Osteocyte (in vitro differentiated cells): Measurements from ENCODE around the gene XDH. TPM values are rescaled to one million over a fixed set of nuclear protein-coding genes. Genes with fewer than 3 reads are reported as not detected.
A peak's percentile ranks its signal among the peaks of the same experiment; 100 is the strongest.

Source experiments
- DNase-seq: peaks from one replicate; pipeline ENCODE4 v3.0.0; 2021; ENCODE audit warnings: mixed read lengths; ENCODE audit not compliant: unreplicated experiment; ENCODE audit errors: extremely low spot score
- H3K27ac Mint-ChIP-seq: one replicate; pipeline ENCODE4 v1.8.0; 2021; ENCODE audit warnings: mild to moderate bottlenecking, mixed read lengths; ENCODE audit not compliant: unreplicated experiment
- H3K27me3 Mint-ChIP-seq: one replicate; pipeline ENCODE4 v1.8.0; 2021; ENCODE audit warnings: mixed read lengths; ENCODE audit not compliant: unreplicated experiment
- H3K36me3 Mint-ChIP-seq: one replicate; pipeline ENCODE4 v1.8.0; 2021; ENCODE audit warnings: mixed read lengths; ENCODE audit not compliant: unreplicated experiment
- H3K4me1 Mint-ChIP-seq: one replicate; pipeline ENCODE4 v1.8.0; 2021; ENCODE audit warnings: mixed read lengths; ENCODE audit not compliant: unreplicated experiment
- H3K4me3 Mint-ChIP-seq: one replicate; pipeline ENCODE4 v1.8.0; 2021; ENCODE audit warnings: mild to moderate bottlenecking, moderate library complexity, mixed read lengths; ENCODE audit not compliant: unreplicated experiment
- H3K9me3 Mint-ChIP-seq: one replicate; pipeline ENCODE4 v1.8.0; 2021; ENCODE audit warnings: mixed read lengths; ENCODE audit not compliant: unreplicated experiment
- total RNA-seq: library from RNA; stranded (reverse); gene quantifications from 2 replicates; pipeline ENCODE4 v1.2.1, GENCODE V29; 2021
- TF ChIP-seq, protein P1 (sequence below): fragments of 200-600 bp; sonication (generic); IDR thresholded peaks from 2 replicates; pipeline ENCODE4 v1.5.0; 2021; ENCODE audit warnings: antibody characterized with exemption, mild to moderate bottlenecking, moderate library complexity

The XDH gene
- total RNA-seq, 1 donor from 2014 or later, result 0.99 TPM

DNA sequence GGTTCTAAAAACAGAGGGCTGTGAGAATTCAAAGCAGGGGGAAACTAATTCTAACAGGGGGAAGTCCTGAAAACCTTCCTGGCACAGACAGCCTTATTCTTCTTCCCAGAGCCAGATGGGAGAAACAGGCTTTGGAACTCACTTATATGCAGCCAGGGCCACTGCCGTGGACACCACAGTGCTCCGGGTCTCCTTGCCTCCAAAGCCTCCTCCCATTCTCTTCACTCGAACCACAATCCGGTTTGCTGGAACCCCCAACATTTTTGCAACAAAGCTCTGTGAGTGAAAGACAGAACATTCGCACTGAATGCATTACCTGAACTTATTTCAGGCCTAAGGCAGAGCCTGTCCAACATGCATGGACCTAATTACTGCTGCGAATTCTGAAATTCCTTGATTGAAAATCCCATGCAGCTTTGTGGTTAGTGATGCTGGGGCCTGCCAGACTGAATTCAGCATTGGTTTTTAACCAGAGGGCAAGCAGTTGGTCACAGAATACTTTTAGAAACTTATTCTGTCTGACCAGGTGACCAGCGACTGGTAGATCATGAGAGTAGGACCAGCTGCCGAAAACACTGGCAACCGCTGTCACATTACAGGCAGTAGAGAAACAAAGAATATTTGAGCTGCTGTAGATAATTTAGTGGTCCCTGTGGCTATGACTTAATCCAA, 48.6 kb downstream of the XDH start:
- H3K4me3 Mint-ChIP-seq, result no peak overlapping the region
- no peak overlapping the region for H3K27ac Mint-ChIP-seq
- no peaks in the 10 kb centered on the region for H3K9me3 Mint-ChIP-seq
- no peaks in the 10 kb centered on the region for H3K36me3 Mint-ChIP-seq
- no peaks in the 10 kb centered on the region for H3K4me1 Mint-ChIP-seq
- TF ChIP-seq, protein P1, sequence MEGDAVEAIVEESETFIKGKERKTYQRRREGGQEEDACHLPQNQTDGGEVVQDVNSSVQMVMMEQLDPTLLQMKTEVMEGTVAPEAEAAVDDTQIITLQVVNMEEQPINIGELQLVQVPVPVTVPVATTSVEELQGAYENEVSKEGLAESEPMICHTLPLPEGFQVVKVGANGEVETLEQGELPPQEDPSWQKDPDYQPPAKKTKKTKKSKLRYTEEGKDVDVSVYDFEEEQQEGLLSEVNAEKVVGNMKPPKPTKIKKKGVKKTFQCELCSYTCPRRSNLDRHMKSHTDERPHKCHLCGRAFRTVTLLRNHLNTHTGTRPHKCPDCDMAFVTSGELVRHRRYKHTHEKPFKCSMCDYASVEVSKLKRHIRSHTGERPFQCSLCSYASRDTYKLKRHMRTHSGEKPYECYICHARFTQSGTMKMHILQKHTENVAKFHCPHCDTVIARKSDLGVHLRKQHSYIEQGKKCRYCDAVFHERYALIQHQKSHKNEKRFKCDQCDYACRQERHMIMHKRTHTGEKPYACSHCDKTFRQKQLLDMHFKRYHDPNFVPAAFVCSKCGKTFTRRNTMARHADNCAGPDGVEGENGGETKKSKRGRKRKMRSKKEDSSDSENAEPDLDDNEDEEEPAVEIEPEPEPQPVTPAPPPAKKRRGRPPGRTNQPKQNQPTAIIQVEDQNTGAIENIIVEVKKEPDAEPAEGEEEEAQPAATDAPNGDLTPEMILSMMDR, result no peak
- H3K27me3 Mint-ChIP-seq, result no peaks in the 10 kb centered on the region
- DNase-seq, result no peak

DNA sequence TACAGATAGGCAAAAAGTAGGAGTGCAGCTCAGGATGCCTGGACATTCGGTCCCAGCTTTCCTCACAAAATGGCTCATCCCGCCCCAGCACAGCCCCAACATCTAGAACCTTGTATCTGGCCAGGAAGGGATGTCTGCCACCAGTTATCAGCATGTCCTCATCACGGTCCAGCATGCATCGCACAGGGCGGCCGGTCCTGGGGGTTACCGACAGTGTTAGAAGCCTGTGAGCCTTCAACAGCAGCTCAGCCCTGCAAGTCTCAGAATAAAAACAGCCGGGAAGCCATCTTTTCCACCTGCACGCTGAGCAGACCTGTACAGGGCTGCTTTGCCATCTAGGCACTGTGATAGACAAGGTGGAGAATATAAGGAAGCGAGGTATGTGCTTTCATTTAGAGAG, 49.2 kb downstream of the XDH start:
- H3K4me3 Mint-ChIP-seq, result no peak overlapping the region
- H3K27me3 Mint-ChIP-seq, result no peaks in the 10 kb centered on the region
- H3K9me3 Mint-ChIP-seq, result no peaks in the 10 kb centered on the region
- DNase-seq, result peak; percentile 80
- TF ChIP-seq, protein P1, result no peak
- H3K4me1 Mint-ChIP-seq, result no peaks in the 10 kb centered on the region
- no peaks in the 10 kb centered on the region for H3K36me3 Mint-ChIP-seq
- H3K27ac Mint-ChIP-seq, result no peak overlapping the region

DNA sequence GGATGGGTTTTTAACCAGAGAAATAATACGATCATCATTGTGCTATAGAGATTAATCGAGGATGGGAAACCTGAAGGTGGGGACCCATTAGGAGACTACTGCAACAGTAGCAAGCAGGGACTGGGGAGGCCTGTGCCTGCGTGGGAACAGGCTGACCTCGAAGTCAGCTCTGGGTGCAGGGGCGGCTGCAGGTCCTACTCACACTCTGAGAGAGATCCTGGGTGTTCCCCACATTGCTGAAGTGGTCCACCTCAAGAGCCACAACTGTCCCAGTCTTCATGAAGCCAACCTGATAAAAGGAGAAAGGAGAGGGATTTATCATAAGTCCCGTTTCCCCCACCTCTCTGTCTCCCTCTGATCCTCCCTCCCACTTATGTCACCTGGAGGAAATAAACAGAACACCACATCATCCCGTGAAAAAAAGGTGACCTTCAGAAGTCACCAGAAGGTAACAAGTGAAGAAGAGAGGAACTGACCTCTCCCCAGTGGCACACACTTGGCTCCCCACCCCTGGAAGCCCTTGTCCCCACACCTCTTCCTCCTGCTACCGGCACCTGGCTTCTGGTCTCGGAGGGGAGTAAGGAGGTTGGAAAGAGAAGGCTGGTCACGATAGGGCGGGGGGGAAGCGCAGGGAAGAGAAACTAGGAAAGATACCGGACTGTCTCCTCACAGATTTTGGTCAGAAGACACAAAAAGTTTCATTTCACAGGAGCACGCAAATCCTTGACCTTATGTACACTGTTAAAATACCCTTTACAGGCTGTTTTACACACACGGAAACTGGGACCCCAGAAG, 50.4 kb downstream of the XDH start:
- H3K36me3 Mint-ChIP-seq, result no peaks in the 10 kb centered on the region
- H3K4me1 Mint-ChIP-seq, result no peaks in the 10 kb centered on the region
- no peak overlapping the region for H3K27ac Mint-ChIP-seq
- peak; percentile 71 for DNase-seq
- no peaks in the 10 kb centered on the region for H3K27me3 Mint-ChIP-seq
- TF ChIP-seq, protein P1, result no peak
- no peak overlapping the region for H3K4me3 Mint-ChIP-seq
- no peaks in the 10 kb centered on the region for H3K9me3 Mint-ChIP-seq

DNA sequence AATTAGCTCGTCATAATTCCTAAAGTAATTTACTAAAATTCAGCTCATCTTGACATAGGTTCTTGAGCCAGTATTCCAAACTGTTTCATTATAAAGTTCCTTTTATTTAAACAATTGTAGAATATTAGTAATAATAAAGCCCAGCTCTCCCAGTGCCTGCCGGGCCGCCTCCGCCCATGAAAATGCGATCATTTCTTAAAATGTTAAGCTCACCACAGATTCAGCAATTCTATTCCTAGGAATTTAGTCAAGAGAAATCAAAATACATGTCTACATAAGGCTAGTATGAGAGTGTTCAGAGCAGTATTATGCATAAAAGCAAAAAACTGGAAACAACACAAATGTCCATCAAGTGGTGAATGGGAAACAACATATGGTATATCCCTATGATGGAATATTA, 52.0 kb downstream of the XDH start:
- no peaks in the 10 kb centered on the region for H3K36me3 Mint-ChIP-seq
- TF ChIP-seq, protein P1, result no peak
- no peaks in the 10 kb centered on the region for H3K9me3 Mint-ChIP-seq
- no peak for DNase-seq
- H3K4me1 Mint-ChIP-seq, result no peaks in the 10 kb centered on the region
- H3K4me3 Mint-ChIP-seq, result no peak overlapping the region
- H3K27ac Mint-ChIP-seq, result no peak overlapping the region
- no peaks in the 10 kb centered on the region for H3K27me3 Mint-ChIP-seq

DNA sequence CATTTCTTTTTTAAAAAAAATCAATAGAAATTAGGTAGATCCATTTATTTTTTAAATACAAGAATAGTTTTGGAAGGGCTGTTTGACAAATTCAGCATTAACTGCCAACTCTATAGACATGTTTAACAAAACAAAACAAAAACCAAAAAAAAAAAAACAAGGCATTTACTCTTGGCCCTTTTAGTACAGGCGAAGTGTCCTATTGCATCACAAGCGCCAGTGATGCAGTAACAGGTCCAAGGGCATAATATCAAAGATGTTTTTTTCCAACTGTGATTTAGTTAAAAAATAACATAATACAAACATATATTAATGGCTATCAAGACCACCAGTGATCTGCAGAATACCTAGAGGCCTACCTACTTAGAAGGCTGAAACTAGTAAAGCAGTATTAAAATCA, 55.3 kb downstream of the XDH start:
- Mint-ChIP-seq H3K9me3 (no peaks in the 10 kb centered on the region), H3K27ac (no peak overlapping the region), H3K4me3 (no peak overlapping the region), H3K4me1 (no peaks in the 10 kb centered on the region), H3K27me3 (peaks cover 6% of the 10 kb centered on the region), H3K36me3 (no peaks in the 10 kb centered on the region)
- TF ChIP-seq, protein P1, result no peak
- no peak for DNase-seq
